LHCN-M2 (cell line): ENCODE measurements around the gene DCAF15. TPM values are rescaled to one million over a fixed set of nuclear protein-coding genes. Genes with fewer than 3 reads are reported as not detected.
"Not testable (repeated sequence)": the region's sequence is repeated elsewhere in the genome, so short reads cannot be mapped to it uniquely, and the experiment has no call there.

Experiments used
- DNase-seq: peaks from one replicate; pipeline ENCODE4 v3.0.0-alpha.2; 2012; ENCODE audit warnings: low read depth
- polyA plus RNA-seq: library from polyadenylated mRNA; unstranded; fragments of >200 nt; gene quantifications from one replicate; pipeline ENCODE4 v1.2.1, GENCODE V29; 2012; ENCODE audit warnings: missing spikeins
- total RNA-seq: library from RNA; depleted of rRNA; stranded (reverse); fragments of >200 nt; gene quantifications from 2 replicates; pipeline ENCODE4 v1.2.3, GENCODE V29; 2014; rRNA removed

DCAF15 gene
- 28.8 and 30.2 TPM in 2 replicates for total RNA-seq
- 20.1 TPM for polyA plus RNA-seq

DNA sequence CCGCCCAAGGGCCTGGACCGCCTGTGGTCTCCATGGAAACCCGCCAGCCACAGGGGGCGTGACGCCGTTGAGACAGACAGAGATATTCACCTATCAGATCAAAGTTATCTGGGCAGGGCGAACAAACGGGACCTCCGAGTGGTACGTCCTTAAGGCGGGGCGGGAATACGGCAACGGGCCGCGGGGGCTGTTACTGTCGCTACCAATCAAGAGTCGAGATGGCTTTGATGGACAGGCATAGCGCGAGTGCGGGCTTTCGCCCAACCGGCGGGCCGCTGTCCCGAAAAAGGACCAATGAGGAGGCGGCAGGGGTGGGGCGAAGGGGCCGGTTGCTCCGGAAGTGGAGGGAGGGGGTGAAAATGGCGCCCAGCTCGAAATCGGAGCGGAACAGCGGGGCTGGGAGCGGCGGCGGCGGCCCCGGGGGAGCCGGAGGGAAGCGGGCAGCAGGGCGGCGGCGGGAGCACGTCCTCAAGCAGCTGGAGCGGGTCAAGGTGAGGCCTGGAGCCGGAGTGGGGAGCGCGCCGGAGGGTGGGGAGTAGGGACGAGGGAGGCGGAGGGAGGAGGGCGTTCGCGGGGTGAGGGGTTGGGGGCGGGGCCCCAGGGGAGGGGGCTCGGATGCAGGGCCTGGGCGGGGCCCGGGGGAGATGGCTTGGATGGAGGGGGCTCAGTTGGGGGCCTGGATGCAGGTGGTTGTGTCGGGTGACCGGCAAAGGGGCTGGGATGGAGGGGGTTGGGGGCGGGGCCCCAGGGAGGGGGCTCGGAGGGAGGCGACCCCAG, at the start of gene DCAF15:
TSS of gene DCAF15 (plus strand) at position 356 of the 777 bp plus-strand sequence. CDS start at position 360, 4 bp downstream.
- DNase-seq = peak; percentile 99

- DNase-seq = no peak
Observed at GRCh38 chr19:13902993-13903555, 49.2 kb upstream of the DCAF15 start.

DNA sequence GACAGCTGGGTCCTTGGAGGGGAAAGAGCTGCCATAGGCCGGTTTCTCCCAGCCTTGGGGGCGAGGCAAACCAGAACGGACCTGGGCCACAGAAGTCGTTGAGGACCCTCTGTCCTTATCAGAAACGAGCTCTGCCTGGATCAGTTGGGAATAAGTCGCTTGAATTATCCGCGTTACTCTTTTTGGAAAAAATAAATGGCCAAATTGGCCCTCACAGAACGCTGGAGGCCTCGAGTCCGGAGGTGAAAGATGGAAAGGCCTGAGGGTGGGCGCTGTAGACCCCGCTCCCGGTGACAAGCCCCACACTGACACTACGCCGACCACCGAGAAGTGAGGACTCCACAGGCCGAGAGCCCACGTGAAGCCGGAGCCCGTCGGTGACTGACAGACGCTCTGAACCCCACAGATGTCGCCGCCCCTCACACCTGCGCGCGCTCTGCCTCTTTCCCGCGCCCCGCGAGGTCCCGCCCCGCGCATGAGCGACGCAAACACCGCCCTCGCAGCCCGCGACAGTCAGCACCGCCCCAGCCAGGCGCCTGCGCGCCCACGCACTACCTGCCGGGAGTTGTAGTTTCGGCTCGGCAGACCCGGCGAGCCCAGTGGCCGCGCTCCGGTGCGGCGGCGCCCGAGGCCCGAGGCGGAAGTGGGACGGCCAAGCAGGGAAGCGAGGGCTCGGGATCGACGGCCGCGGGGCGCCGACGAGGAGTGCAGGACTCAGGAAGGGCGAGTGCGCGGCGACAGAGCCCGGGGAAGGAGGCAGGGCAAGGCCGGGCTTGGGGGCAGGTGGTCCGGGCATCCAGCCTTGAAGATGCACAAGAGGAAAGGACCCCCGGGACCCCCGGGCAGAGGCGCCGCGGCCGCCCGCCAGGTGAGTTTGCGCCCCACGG, 46.4 kb upstream of the DCAF15 start, which contains the start of the genes BRME1 and CC2D1A:
TSS of gene BRME1 (minus strand) at position 484 of the 887 bp plus-strand sequence. CDS start 1,225 bp downstream, outside the sequence.
TSS of gene CC2D1A (plus strand) at position 568 of the 887 bp plus-strand sequence. CDS start at position 809, 241 bp downstream.
- peak; percentile 77 for DNase-seq

DNA sequence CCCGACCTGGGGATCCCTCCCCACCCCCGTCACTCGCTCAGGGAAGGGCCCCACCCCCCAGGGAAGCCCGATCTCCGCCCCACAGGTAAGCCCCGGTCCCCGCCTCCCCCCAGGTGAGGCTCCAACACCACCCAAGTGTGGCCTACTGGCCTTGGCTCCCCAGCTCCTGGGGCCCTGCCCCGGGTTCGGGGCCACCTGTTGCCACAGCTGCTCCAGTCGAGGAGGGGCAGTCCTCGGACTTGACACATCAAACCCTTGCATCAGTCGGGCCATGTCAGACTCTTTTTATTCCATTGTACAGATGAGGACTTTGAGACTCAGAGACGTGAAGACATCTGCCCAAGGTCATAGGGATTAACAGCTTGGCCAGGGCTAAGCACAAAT, 45.8 kb upstream of the DCAF15 start:
- peak; percentile 27 for DNase-seq

GRCh38 chr19:13906910-13907309, 45.4 kb upstream of the DCAF15 start:
- no peak for DNase-seq

- no peak for DNase-seq
Observed at GRCh38 chr19:13908674-13909073, 43.6 kb upstream of the DCAF15 start.

GRCh38 chr19:13909430-13909829, 42.9 kb upstream of the DCAF15 start:
- no peak for DNase-seq

DNA sequence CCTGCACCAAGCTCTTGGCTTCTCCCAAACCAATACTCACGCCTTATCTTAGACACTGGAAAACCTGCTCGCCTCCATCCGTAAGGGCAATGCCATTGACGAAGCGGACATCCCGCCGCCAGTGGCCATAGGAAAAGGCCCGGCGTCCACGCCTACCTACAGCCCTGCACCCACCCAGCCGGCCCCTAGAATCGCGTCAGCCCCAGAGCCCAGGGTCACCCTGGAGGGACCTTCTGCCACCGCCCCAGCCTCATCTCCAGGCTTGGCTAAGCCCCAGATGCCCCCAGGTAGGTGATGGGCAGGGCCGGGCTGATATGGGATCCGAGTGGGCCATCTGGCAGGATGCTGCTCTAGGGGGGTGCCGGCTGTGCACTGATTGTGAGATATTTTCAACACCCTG, 39.0 kb upstream of the DCAF15 start:
- DNase-seq = no peak

- DNase-seq = no peak
Observed at GRCh38 chr19:13914777-13915176, 37.5 kb upstream of the DCAF15 start.

DNA sequence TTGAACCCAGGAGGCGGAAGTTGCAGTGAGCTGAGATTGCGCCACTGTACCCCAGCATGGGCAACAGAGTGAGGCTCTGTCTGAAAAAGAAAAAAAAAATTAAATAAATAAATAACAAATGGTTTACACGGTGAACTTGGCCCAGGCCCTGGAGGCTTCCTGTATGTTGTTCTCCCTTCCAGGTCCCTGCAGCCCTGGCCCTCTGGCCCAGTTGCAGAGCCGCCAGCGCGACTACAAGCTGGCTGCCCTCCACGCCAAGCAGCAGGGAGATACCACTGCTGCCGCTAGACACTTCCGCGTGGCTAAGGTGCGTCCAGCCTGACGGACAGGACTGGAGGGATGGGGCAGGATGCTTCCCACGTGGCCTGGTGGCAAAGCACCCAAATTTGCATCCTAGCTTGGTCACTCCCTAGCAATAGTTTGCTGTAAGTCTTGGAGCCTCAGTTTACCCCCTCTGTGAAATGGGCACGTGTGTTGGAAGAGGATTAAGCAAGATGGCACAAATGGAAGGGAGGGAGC, 34.4 kb upstream of the DCAF15 start:
- no peak for DNase-seq

DNA sequence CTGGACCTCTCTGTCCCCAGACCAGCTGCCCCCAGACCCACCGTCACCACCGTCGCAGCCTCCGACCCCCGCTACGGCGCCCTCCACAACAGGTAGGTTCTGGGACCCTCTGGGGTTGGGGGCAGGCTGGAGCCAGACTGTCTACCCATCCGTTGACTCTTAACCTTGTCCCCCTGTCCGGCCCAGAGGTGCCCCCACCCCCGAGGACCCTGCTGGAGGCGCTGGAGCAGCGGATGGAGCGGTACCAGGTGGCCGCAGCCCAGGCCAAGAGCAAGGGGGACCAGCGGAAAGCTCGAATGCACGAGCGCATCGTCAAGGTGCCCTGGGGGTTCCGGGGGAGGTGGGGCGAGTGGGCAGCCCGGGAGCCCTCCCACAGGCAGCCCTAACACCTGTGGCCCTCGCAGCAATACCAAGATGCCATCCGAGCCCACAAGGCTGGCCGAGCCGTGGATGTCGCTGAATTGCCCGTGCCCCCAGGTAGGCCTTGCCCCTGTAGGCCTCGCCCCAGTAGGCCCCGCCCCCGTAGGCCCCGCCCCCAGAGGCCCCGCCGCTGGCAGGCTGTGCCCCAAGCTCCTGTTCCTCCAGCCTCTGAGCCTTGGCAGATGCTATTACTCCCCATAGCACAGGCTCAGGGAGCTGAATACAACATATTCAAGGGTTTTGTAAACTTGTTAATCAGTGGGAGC, 33.4 kb upstream of the DCAF15 start:
- no peak for DNase-seq

- no peak for DNase-seq
Observed at GRCh38 chr19:13920524-13920923, 31.8 kb upstream of the DCAF15 start.

DNA sequence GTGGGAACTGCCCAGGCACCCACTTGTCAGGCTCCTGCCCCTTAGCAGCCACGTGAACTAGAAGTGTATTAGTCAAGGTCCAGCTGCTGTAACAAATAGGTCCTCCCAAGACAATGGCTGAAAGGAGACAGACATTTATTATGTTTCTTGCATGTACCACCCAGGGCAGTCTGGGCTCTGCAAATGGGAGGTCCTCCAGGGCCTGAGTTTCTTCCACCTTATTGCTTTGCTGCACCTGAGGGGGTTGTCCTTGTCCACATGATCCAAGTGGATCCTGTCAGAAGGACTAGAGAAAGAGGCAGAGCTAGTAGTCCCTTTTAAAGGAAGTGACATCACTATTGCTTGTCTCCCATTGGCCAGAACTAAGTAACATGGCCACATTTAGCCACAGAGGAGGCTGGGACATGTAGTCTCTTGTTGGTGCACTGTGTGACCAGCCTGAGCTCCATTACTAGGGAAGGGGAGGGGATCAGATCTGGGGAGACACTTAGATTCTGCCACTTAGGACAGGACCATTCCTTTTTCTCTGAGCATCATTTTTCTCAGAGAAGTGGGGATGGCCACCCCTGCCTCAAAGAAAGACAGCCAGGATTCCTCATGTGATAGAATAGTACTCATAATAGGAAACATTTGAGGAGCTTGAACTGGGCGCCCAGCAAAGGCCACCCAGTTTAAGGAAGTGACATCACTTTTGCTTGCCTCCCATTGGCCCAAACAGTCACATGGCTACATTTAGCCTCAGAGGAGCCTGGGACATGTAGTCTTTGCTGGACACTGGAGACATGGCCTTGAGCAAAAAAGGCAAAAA, 31.2 kb upstream of the DCAF15 start:
- DNase-seq = peak; percentile 69

DNA sequence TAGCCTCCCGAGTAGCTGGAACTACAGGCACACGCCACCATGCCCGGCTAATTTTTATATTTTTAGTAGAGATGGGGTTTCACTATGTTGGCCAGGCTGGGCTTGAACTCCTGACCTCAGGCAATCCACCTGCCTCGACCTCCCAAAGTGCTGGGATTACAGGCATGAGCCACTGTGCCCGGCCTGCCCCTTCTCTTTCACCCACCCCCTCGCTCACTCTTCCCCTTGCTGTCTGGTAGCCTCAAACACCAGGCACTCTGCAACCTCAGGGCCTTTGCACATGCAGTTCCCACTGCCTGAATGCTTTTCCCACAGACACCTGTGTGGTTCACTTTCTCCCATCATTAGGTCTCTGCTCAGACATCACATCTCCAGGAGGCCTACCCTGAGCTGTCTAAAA, 30.2 kb upstream of the DCAF15 start:
- not testable (repeated sequence) for DNase-seq

- no peak for DNase-seq
Observed at GRCh38 chr19:13923194-13923987, 28.9 kb upstream of the DCAF15 start.

DNA sequence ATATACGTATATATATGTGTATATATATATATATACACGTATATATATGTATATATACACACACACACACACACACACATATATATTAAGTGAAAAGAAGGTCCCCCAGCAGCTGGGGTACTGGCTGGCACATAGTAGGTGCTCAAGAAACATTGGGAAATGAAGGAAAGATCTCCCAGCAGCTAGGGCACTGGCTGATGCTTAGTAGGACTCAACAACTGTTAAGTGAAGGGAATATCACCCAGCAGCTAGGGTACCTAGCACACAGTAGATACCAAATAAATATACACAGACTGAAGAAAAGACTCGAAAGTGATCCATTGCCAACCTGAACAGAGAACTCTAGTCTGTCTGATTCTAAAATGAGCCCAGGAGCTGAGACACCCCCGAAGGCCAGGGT, 26.3 kb upstream of the DCAF15 start:
- no peak for DNase-seq

DNA sequence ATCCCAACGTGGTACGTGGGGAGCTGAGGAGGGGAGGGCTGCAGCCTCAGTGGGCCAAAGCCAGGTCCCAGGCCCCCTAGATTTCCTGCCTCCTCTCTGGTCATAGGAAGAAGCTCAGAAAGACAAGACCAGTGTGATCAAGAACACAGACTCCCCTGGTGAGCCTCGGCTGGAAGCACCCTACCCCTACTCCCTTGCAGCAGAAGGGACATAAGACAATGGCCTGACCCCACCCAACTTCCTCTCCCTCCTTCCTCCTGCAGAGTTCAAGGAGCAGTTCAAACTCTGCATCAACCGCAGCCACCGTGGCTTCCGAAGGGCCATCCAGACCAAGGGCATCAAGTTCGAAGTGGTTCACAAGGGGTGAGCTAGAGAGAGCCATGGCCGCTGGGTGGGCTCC, 25.6 kb upstream of the DCAF15 start:
- no peak for DNase-seq

GRCh38 chr19:13929340-13929739, 23.0 kb upstream of the DCAF15 start:
- DNase-seq = no peak

DNA sequence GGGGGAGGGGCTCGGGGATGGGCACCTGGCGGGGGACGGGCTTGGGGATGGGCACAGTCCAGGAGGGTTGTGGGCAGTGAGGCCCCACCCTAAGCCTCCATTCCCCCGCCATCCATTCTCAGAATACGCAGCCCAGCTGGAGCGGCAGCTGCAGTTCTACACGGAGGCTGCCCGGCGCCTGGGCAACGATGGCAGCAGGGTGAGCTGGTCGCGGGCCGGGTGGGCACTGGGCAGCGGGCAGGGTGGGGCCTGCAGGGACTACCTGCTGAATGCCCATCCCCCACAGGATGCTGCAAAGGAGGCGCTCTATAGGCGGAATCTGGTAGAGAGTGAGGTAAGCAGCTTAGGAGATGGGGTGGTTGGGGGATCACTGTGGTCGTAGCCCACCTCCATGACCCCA, 22.4 kb upstream of the DCAF15 start:
- no peak for DNase-seq
